GM11168 (cell line): ENCODE measurements around the gene ADSS1.
"Not testable (repeated sequence)": the region's sequence is repeated elsewhere in the genome, so short reads cannot be mapped to it uniquely, and the experiment has no call there.

ENCODE experiments used
- in situ Hi-C: fragments of 300-500 bp; cut with MboI; formaldehyde crosslinking; loops from one replicate; pipeline ENCODE4 v1.12.0; 2022; ENCODE audit warnings: low sequenced_read_pairs; ENCODE audit not compliant: unreplicated experiment

ADSS1 gene

GRCh38 chr14:104743461-104744380, 19.7 kb downstream of the ADSS1 start:
- in situ Hi-C loops, result no loop called here

DNA sequence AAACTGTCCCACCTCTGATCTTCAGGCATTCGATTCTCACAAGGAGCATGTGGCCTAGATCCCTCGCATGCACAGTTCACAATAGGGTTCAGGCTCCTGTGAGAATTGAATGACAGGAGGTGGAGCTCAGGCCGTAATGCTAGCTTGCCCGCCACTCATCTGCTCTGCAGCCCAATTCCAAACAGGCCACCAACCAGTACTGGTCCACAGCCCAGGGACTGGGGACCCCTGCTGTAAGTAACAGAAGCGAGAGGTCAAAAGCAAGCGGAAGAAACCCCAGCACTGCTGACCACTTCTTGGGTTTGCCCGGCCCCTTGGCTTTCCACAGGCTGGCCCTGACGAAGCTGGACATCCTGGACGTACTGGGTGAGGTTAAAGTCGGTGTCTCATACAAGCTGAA, 20.5 kb downstream of the ADSS1 start:
- in situ Hi-C loops, result no loop called here

GRCh38 chr14:104745431-104745830, 21.4 kb downstream of the ADSS1 start:
- in situ Hi-C loops, result no loop called here

- in situ Hi-C loops, result no loop called here
These were observed 22.1 kb downstream of the ADSS1 start for GRCh38 chr14:104746071-104746545.

DNA sequence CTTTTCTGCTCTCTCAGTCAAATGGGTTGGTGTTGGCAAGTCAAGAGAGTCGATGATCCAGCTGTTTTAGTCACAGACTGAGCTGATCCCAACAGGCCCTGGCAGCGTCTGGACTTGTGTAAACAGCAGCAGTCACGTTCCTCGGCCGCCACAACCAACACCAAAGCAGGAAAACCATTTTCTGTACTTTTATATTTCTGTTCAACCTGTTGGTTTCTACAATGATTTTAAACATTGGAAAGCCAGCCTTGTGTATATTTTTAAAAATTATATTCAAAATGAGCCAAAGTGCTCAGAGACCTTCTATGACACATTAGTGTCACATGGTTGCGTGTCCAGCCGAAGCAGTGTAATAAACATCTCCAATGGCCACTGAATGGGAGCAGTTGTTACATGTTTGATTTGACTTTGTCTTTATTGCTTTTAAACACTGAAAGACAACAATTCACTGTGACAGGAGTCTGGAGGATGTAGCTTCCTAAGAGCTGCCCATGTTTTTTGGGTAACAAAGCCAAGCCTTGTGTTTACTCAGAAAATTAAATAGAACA, 23.0 kb downstream of the ADSS1 start:
- in situ Hi-C loops, result no loop called here

DNA sequence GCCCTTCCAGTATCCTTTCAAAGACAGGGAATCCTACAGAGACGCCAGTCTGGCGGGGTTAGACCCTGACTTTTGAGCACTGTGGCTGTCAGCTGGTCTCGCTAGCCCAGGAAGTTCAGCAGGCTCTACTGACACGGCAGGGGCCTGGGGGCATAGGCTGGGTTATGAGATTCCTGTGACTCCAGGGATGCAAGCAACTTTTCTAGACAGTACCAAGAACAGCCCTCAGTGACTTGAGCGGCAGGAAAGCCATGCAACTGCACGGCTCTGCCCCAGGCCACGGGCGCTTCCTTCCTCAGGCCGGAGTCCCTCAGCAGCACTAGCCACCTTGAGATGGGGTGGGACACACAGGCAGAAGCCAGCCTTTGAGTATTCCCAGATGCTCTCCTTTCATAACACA, 23.8 kb downstream of the ADSS1 start:
- in situ Hi-C loops, result no loop called here

GRCh38 chr14:104749111-104749649, 25.2 kb downstream of the ADSS1 start:
- in situ Hi-C loops, result no loop called here

DNA sequence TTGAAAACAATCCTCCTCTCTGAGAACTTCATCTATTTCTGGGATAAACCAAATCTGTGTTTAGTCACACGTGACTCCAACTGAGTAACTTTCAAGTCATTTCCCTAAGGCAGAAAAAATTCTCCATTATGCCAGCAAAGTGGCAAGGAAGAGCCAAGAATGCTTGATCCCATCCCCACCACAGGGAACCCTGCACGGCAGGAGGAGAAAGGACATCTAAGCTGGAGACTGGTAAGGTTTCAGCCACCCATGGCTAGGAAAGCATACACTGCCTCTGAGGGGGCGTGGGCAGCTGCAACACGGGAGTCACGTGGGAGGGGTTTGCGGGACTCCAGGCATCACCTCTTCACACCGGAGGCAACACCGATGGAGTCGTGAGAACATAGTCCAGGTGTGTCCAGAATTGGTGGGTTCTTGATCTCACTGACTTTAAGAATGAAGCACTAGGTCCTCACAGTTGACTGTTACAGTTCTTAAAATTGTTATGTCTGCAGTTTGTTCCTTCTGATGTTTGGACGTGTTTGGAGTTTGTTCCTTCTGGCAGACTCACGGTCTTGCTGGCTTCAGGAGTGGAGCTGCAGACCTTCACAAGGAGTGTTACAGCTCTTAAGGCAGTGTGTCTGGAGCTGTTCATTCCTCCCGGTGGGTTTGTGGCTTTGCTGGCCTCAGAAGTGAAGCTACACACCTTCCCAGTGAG, 26.2 kb downstream of the ADSS1 start:
- in situ Hi-C loops, result no loop called here

DNA sequence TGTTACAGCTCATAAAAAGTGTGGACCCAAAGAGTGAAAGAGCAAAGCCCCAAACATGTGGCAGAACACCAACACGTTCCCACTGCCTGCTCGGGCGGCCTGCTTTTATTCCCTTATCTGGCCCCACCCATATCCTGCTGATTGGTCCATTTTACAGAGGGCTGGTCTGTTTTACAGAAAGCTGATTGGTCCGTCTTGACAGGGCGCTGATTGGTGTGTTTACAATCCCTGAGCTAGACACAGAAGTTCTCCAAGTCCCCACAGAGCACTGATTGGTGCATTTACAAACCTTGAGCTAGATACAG, 26.7 kb downstream of the ADSS1 start:
- in situ Hi-C loops, result not testable (repeated sequence)

DNA sequence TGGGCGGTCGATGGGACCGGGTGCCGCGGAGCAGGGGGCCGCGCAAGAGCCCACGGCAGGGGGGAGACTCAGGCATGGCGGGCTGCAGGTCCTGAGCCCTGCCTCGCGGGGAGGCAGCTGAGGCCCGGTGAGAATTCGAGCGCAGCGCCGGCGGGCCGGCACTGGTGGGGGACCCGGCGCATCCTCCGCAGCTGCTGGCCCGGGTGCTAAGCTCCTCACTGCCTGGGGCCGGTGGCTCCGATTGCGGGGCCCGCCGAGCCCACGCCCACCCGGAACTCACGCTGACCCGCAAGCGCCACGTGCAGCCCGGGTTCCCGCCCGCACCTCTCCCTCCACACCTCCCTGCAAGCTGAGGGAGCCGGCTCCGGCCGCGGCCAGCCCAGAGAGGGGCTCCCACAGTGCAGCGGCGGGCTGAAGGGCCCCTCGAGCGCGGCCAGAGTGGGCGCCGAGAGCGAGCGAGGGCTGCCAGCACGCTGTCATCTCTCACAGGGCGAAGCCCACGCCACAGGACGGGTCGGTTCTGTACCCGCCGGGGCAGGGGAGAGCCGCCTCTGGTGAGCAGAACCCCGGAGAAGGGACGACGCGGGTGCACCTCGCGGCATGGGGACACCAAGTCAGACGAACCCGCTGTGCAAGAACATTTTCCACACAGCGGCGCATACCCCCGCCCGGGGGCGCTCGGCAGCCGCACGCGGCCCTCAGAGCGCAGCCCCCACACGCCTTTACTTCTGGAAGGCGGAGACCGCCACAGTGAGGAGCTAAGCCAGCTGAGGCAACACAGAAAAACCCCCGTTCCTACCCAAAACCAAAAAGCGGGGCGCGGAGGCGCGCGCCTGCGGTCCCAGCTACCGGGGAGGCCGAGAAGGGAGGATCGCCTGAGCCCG, 27.8 kb downstream of the ADSS1 start:
- in situ Hi-C loops, result no loop called here

DNA sequence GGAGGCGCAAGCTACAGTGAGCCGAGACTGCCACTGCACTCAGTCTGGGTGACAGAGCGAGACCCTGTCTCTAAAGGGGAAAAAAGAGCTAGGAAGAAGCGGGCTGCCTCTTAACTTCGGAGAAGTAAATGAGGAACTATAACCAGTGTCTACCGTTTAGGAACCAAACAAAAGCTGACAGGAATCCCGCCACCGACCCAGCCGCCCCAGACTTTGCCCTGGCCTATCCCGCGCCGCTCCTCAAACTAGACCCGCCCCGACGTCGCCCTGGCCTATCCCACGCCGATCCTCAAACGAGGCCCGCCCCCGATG, 28.4 kb downstream of the ADSS1 start:
- in situ Hi-C loops, result no loop called here

GRCh38 chr14:104752735-104753527, 28.9 kb downstream of the ADSS1 start, which contains the start of gene SIVA1:
TSS of gene SIVA1 (plus strand) at chr14:104753147. CDS start at chr14:104753202, 55 bp downstream.
- in situ Hi-C loops, result no loop called here

GRCh38 chr14:104753528-104754212, 29.6 kb downstream of the ADSS1 start:
- in situ Hi-C loops, result no loop called here

GRCh38 chr14:104754213-104754851, 30.3 kb downstream of the ADSS1 start:
- in situ Hi-C loops, result no loop called here

- in situ Hi-C loops, result no loop called here
These were observed 31.6 kb downstream of the ADSS1 start for GRCh38 chr14:104755621-104756020.

DNA sequence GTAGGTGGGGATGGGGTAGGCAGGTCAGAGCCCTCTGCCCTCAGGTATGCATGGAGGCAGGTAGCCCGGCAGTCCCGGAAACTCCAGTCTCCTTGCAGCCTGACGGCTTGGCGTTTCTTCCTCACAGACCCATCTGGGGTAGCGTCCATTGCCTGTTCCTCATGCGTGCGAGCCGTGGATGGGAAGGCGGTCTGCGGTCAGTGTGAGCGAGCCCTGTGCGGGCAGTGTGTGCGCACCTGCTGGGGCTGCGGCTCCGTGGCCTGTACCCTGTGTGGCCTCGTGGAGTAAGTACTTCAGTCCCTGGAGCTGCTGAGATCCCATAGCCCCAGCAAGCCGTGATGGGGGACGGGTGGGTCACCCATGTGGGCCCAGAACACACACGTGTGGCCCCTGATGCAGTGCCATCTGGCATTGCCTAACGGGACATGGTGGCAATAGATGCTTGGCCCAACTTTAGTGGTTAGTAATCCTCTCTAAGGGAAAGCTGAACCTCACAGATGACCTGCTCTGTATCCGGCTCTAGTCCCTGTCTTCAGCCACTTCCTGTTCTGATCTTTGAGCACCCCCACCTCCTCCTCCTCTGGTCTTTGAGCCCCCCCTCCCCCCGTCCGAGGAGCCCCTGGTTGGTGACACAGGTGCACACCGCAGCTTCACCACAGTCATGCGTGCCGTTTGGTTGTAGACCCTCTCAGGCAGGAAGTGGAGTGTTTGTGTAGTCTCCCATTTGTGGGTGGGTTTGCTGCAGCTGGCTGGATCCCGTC, 32.6 kb downstream of the ADSS1 start:
- in situ Hi-C loops, result no loop called here

DNA sequence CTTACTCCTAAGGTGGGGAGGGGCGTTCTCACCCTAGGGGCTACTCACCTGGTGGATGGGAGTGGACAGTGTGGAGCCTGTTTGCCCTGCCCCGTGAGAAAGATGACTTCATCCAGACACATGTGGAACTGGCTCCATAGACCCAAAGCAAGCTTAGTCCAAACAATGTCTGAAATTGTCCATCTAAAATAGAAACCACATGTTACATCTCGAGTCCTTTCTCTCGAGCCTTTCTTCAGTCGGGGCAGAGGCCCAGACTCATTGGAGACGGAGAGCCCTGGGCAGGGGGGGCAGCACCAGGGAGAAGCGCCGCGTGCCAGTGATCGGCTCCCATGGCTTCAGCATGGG, 33.2 kb downstream of the ADSS1 start:
- in situ Hi-C loops, result no loop called here
